DMS 273 (cell line): Measurements from ENCODE around the gene DPYSL3.

Experiments
- DNase-seq: peaks from one replicate; lab custom pipeline; 2025; ENCODE audit not compliant: unreplicated experiment; lab: John Stamatoyannopoulos, UW

Gene DPYSL3

DNA sequence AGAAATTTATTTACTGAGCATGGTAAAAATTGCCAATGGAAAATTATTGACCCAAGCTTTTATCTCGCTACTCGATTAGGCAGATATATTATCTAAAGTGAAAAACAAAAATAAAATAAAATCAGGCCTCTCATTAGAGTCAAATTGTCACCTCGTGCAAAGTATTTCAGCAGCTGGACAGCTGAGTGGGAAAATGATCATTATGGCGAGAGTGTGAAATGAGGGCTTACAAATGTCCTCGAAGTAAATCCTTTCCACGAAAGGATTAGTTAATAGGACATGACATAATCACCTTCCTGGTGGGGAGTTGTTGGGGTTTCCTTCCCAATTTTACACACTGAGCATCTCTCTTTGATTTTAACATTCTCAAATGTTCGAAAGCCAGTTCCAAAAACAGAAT is 5.4 kb upstream of the DPYSL3 start:
- no peak for DNase-seq

DNA sequence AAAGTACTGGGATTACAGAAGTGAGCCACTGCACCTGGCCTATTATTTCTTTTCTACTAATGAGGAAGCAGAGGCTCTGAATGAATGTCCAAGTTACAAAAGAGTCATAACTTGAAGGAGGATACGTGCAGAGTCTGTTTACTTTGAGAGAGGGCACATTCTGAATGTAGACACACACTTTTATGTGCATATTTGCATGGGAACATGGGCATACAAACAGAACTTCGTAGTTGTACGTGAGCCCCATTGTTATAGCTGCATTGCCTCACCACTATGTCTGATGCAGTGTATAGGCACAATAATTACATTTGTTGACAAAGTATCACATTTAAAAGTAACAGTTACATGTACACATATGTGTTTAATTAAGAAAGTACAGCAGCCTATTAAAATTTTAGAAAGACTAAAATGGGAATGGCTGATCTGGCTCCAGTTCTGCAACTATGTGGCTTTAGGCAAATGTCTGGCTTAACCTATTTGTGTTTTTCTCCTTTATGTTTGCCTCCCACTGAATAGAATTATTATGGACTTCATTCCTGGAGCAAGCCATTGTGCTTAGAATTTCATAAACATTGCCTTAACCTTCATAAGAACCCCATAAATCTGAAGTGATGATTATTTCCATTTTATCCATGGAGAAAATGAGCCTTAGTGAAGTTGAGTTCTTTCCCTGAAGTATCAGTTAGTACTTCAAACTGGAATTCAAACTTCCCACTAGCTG is 3.0 kb upstream of the DPYSL3 start:
- peak; percentile 10 for DNase-seq

DNA sequence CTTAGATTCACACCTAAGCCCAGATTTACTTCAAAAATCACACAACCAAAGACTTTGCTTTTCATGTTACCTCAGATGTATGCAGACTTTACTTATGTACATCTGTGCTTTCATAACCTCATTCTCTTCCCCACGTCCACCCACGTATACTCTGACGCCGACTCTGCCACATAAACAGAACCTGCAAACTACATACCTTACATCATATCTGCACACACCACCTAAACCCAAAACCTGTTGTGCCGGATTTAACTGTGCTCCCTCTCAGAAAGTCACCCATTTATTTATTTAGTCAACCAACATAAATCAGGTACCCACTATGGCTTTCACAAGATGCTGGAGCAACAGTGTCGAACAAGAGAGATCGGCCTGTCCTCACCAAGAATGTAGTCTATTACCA is 1.0 kb upstream of the DPYSL3 start:
- DNase-seq = no peak

DNA sequence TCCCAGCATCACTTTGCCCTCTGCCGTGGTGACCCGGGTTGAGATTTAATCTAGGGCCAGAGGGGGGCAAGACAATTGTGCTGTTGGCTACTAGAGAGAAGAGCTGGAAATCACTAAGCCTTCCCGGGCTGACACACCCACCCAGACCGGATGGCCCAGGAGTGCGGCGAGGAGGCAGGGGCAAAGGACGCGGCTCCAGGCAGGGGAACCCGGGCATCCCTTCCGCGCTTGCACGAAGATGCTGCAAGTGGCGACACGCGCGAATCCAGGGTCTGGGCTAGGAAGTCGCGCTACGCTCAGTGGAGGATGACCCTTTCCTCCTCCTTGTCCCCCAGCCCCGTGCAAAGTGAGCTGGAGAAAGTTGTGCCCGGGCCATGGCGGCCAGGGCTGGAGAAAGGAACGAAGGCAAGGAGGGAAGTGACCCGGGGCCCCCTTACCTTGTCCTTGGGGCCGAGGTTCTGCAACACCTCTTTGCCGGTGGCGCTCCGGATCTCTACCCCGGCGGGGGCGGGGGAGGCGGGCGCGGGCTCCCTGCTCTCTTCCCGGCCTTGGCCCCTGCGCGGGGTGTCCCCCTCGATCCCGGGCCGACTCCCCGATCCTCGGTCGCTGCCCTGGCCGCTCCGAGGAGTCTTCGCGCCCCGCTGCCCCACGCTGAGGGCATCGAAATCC is 693 bp downstream of the DPYSL3 start:
- peak; percentile 72 for DNase-seq

DNA sequence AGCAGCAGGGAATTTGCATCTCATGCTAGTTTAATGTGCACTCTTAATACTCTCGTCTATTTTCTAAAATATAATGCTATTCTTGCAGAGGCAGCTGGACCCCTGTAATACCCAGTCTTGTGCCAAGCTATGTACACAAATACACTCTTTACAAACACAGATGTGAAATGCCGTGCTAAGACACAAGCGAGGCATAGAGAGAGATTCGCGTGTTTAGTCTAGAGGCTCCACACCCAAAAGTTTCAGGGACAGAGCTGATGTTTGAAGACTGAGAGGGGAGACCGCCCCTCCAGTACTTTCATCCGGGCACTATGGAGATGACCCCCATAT is 1.2 kb downstream of the DPYSL3 start:
- DNase-seq = peak; percentile 72

DNA sequence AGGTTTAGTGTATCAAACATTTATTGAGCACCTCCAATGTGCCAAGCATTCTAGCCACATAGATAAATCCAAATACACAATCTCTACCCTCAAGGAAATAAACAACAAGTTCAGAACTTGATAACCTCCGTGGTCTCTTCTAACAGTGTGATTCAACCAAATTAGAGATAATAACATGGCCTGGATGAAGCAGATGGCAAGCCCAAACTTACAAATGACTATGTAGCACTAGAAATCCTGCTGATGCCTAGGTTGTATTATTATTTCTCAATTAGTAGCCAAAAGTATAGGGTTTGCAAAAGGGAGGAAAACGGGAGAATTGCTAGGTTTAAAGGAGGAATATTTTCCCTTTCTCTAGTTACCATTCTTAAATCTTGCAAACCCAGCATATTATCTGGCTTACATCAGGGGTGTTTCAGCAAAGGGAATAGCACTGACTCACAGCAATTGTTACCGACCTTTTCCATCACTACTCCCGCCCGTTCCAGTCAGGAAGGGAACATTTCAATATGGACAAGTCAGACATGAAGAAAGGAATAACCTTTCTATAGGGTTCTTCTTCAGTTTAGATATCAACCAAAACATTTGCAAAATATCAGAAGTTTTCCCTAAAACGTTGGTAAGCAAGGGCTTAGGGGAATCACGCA is 2.3 kb downstream of the DPYSL3 start:
- DNase-seq = peak; percentile 58

- DNase-seq = no peak
Measured at GRCh38 chr5:147504535-147504934, 5.3 kb downstream of the DPYSL3 start.

- DNase-seq = peak; percentile 71
Measured at GRCh38 chr5:147504011-147504410, 5.9 kb downstream of the DPYSL3 start.

GRCh38 chr5:147490989-147491388 is 18.9 kb downstream of the DPYSL3 start:
- DNase-seq = peak; percentile 28

DNA sequence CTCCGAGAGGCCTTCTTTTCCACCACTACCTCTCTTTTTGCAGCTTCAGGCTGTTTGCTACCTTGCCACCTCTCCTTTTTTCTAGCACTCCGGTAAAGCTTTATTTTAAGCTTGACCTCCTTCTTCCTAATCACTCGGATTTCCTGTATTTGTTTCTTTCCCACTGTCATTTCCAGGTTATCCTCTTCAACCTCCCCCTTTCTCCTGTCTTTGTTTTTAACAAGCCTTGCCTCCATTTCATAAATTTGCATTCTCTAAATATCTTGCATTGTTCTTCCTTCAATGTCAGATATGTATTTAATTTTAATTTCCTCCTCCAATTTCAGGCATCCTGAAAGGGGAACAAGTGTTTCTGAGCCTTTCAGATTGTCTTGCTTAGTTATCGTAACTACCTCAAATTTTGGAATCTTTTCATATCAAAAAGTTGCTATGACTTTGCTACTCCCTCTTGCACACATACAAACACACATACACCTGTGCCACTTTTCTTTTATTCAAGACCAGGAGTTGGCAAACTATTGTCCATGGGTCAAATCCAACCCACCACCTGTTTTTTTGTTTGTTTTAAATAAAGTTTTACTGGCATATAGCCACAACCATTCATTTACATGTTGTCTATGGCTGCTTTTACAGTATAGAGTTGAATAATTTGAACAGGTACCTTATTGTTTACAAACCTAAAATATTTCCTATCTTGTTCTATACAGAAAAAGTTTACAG is 22.7 kb downstream of the DPYSL3 start:
- no peak for DNase-seq

GRCh38 chr5:147485814-147486213 is 24.1 kb downstream of the DPYSL3 start:
- no peak for DNase-seq

- peak; percentile 17 for DNase-seq
Measured at GRCh38 chr5:147485046-147485445, 24.8 kb downstream of the DPYSL3 start.

DNA sequence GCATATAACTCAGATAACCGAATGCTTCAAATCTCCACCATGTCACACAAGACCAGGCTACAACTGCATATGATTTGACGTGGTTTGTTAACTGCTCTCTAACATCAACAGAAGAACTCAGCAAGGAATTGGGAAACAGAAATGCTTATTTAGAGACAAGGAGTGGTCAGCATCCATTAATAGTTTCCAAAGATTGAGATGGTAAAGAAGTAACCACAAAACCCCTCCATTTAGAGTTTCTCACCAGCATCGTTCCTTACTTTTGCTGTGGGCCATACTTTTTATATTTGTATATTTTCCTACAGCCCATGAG is 25.2 kb downstream of the DPYSL3 start:
- DNase-seq = peak; percentile 43

- peak; percentile 95 for DNase-seq
Measured at GRCh38 chr5:147483961-147484707, 25.7 kb downstream of the DPYSL3 start.

GRCh38 chr5:147483188-147483790 is 26.6 kb downstream of the DPYSL3 start:
- peak; percentile 15 for DNase-seq

- DNase-seq = no peak
Measured at GRCh38 chr5:147482706-147483180, 27.1 kb downstream of the DPYSL3 start.

GRCh38 chr5:147481874-147482705 is 27.8 kb downstream of the DPYSL3 start:
- DNase-seq = no peak

DNA sequence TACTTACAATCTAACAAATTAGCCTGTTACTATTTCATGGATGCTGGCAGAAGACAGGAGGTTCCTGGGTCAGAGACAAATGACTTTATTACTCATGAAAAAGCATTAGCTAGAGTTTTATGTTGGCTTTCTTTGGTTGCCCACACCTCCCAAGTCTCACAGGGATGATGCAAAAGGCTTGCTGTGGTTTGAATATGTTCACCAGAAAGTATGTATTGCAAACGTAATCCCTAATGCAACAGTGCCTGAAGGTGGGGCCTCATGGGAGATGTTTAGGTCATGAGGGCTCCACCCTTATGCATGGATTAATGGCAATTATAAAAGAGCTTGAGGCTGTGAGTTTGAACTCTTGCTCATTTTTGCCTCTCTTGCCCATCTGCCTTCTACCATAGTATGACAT is 28.5 kb downstream of the DPYSL3 start:
- DNase-seq = no peak

- peak; percentile 43 for DNase-seq
Measured at GRCh38 chr5:147479949-147480348, 29.9 kb downstream of the DPYSL3 start.

DNA sequence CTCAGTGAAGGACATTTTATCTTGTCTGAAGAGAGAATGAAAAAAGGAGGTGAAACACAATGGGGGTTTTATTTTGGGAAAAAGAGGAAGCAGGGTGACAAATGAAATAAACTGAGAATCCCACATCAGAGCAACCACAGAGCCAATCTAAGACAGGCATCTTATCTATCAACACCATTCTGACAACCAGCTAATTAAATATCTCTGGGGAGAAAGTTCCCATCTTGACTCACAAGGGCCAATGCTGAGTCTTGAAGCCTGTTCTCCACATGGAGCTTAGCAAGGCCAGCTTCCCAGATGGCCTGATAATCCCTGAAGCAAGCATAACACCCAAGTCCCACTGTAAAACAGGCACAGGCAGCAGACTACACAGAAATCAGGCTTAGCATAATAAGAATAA is 30.4 kb downstream of the DPYSL3 start:
- DNase-seq = peak; percentile 84
